ENCODE results near the gene MTHFD1L.
"Not testable (repeated sequence)": the region's sequence is repeated elsewhere in the genome, so short reads cannot be mapped to it uniquely, and the experiment has no call there.

GRCh38 chr6:150855171-150855570 is 10.3 kb upstream of the MTHFD1L start:
- not testable (repeated sequence) for TF ChIP-seq CTCF (conservative IDR thresholded peaks at IDR 0.05 in 1 of 2, IDR thresholded peaks at IDR 0.05 in 1 of 2; ENCODE audit: extremely low read depth in 1 of 2, insufficient read depth in 1 of 2, low read depth in 1 of 2, low read length in 2 of 2); EZH2 (IDR thresholded peaks at IDR 0.05; ENCODE audit: borderline replicate concordance, low read length)

Measured in mammary epithelial cell (primary cell).